HG02943 (cell line): ENCODE data around the gene MAML3.

ENCODE experiments used
- ATAC-seq: cut with Tn5 transposase; IDR thresholded peaks from one replicate; pipeline ENCODE4 v1.9.1; 2021; ENCODE audit warnings: mild to moderate bottlenecking, low read depth, moderate library complexity; ENCODE audit not compliant: unreplicated experiment

The MAML3 gene

DNA sequence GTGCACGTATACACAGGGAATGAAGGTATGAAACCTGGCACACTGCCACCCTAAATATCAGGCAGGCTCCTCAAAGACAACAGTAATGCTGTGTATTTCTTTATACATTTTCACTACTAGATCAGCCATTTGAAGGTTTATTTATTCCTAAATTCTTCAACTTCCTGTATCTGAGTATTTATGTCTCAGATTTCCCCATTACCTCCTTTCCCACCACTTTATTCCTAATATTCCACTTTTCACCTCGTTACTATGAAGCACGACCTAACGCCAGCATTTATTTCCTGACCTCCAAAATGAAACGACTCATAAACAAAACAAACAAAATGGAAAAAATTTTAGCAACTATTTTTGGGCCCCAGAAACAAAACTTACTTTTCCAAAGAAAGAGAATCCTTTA, 69.6 kb downstream of the MAML3 start:
- ATAC-seq = no peak

DNA sequence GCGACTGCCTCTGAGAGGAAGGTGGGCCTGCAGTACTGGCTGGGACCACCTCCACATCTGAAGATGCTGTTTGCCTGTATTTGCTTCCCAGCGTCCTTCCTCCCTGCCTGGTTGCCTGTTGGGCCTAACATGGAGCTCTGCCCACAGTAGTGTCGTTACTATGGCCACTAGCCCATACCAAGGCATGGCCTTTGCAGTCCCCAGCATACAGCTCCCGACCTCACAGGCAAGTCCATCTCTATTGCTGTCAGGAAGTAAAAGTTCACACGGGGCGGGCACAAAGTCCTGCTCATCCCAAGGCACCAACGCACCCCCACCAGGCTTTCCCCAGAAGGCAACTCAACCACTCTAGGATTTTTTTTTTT, 71.6 kb downstream of the MAML3 start:
- ATAC-seq = no peak

DNA sequence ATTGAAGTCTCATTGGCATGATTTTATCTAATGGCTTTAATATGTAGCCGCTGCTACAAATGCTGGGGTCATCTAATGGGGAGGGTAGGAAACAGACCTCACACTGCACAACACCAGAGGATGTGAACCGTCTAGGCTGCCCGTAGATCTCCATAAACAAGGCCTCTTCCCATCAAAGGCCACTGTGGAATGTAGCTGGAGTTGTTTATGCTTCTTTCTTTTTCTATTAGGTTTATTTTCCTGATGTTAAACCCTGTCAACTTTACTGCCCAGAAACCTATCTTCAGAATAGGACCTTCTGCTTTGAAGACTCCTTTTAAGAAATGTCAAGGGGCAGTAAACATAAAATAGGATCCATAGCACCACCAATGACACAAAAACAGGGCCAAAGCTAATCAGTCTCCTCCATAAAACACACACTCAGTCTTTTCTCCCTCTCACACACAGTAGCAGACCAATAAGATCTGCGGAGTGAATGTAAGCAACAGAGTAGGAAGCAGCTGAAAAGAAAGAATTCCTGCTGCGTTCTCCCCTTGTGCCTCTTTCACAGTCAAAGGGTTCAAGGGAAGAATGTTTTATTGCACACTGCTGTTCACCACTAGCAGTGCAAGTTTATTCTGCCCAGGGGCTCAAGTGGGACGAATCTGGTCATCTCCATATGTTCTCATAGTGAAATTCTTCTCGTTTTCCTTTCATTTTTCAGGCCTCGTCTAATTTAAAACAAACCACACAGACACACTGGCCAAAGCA, 72.2 kb downstream of the MAML3 start:
- no peak for ATAC-seq

DNA sequence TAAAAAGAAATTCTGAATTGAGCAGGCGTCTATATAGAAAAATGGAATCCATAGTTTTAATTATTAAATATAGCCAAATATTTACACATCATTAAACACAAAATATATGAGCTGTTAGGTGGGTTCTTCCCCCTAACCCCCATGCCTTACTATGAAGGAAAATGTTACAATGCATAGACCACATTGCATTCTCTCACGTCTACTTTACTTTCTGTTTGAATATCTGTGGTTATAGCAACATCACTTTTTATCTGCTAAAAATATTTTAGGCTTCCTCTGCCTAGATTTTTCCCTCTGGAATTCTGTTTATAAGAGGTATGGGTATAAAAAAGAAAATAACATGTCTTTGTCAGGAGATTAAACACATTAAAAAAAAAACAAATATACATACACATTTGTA, 73.1 kb downstream of the MAML3 start:
- ATAC-seq = no peak

DNA sequence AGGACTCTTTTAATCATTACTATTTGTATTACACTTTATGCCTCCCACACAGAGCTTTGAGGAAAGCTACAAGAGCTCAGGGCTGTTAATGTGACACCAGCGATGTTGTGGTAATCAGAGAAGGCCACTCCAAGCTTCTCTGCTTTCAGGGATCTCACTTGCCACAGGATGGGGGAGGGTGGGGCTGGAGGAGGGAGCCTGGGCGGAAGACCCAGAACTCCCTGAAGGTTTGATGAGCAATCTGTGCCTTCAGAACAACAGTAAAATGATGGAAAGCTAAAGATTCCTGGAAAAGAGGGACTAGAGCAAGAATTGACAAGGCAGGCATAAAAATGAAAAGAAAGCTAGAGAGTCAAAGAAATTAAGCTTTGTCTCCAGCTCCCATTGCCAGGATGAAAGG, 75.6 kb downstream of the MAML3 start:
- ATAC-seq = no peak

DNA sequence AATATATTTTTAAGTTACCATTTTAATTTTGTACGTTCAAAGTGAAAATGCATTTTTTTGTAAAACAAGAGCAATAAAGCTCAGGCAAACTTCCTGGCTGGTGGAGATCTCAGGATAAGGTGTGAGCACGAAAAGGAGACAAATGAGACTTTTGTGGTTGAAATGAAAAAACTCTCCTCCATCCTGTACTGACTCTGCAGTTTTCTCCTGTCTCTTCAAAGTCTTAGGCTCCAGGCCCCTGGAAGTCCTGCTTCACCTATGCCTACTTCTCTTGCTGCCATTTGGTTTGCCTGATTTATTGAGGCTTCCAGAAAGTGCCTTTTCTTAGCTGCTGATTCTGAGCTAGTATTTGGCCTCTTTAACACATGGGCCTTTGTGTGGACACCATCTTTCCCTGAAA, 77.7 kb downstream of the MAML3 start:
- ATAC-seq = no peak

DNA sequence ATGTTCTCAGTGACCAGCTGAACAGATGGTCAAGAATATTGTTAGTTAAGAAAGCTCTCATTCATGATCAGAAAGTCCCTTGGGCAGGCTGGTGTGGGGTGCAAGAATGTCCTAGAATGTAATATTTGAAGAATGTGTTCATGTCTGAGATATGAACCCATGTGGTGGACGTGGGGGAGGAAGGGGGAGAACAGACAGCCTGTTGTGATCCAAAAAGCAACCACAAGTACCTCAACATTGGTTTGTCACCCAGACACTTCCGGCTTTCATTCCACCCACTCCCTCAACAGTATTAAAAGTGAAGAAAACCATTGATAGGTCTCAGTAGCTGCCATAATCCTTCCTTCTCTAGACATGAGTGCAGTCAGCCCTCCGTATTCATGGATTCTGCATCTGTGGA, 82.2 kb downstream of the MAML3 start:
- peak; percentile 84 for ATAC-seq

DNA sequence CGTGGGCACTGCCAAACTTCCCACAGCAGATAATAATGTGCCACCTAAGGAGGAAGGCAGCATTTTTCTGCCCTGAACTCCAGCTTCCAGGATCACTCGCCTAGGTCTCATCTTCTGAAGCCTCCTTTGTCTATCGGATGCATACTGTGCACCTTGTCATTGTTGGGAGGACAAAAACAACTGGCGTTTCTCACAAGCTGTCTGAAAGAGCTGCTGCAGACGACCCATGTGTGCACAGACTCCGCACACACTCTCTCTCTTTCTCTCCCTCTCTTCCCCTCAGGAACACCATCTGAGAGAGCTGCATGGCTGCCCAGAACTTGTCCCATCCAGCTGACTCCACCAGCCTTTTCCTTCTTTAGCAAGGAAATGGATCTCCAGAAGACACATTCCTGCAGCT, 83.0 kb downstream of the MAML3 start:
- no peak for ATAC-seq

DNA sequence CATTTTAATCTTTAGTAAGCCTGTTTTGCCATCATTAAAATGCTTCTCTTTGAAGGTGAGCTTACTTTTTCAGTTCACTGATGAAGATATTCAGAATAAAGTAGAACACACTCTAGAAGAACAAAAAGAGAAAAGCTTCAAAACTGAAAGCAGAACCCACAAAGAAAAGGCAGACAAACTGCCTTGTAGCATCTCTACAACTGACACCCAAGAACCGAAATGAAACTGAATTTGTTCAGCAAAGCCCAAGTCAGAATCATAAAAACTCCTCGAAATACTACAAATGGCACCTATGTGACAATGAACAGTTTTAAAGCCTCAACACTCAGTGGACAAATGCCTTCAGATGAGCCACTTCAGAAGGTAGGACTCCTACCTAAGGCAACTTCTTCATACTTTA, 83.6 kb downstream of the MAML3 start:
- ATAC-seq = no peak

DNA sequence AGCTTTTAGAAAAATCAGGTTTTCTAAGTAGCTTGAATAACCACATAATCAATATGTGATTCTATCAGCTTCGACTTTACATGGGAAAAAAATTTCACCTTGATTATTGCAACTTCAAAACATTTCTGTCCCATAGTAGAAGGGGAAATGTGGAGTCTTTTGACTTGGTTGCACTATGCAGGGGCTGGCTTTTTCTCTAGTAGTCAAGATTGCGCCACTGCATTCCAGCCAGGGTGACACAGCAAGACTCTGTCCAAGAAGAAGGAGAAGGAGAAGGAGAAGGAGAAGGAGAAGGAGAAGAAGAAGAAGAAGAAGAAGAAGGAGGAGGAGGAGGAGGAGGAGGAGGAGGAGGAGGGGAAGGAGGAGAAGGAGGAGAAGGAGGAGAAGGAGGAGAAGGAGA, 84.9 kb downstream of the MAML3 start:
- no peak for ATAC-seq

DNA sequence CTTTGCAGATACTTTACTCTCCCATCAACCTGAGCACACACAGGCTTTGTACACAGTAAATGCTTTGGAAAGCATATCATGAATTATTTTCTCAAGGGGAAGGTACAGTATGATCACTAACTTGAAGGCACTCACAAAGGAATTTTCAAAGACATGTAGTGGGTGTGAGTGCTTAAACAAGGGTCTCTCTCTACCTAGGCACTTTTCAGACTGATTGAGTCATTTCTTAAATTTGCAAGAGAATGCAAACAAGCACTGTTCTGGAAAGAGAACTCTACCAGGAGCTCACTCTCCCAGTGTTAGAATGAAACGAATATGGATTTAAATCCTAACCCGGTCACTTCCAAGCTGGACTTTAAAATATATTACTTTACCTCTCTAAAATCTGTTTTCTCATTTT, 85.7 kb downstream of the MAML3 start:
- no peak for ATAC-seq

DNA sequence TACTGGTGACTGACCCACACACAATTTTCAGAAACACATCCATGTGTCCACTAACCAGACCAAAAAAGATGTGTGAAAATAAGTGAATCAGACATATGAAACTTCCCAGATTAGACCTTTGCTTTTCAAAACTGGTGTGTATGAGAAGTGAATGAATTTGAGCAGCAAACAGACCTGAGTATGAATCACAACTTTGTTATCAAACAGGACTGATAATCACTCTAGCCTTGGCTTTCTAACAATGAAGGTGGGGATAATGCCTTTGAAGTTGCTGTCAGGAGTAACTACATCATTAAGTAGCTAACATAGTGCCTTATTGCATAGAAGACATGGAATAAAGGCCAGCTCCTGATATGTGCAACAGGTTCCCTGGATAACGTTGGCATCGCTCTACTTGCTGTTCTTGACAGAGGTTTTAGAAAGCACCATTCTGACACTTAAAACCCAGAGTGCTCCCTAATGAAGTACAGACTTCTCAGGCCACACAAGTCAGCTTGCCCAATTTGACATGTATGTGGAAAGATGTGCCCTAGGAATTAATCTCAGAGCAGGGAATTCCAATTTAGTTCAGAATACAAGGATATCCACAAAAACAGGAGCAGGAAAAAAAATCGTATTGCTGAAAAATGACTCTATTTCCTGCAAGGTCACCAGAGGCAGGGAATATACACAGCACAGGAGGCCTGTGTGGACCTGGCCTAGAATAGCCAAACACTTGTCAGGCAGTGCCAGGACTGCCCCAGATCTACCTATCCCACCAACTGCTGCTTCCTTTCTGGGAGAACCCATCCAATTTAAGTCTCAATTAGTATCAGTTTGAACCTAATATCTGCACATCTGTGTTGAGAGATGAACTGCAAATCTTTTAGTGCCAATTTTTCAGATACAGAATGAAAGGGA, 87.7 kb downstream of the MAML3 start:
- ATAC-seq = no peak

DNA sequence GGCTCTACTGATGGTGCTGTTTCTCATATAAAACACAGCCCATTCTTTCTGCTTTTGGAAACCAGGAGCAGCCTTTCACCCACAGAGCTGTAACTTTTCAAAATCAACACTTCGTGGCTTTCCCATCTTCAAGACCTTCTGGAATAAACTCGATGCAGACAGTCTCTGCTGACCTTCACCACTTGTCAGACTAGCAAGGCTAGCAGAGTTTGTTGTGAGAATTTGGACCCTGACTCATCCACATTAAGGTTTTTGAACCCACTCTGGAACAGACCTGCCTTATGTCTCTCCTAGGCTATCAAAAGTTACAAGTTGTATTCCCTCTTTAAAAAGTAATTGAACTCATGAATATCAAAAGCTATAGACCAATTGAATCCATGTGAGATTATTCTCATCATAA, 88.6 kb downstream of the MAML3 start:
- no peak for ATAC-seq

DNA sequence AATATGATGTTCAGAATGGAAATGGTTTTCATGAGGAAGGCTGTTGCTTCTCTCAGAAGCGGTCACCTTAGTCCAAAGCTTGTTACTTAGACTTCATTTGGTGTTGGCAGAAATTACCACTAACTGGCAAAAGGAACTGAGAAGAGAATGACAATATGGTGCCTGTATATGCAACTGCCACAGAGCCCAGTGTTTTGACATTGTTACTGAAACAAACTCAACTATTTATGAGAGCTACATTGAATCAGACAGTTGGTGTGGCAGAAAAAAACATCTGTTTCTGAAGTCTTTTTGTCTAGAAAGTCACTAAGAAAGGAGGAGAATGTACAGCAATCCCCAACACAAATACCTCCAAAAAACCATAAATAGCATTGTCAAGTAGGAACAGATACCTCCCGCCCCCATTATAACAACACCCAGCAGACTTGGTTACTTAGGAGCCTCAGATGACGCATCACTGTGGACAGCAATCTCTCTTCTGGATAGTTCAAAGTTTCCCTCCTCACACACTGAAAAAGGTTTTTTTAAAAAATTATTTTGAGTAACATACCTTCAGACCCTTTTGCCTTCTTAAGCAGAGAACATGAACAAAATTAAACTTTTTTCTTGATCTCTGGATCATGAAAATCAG, 92.2 kb downstream of the MAML3 start:
- no peak for ATAC-seq

DNA sequence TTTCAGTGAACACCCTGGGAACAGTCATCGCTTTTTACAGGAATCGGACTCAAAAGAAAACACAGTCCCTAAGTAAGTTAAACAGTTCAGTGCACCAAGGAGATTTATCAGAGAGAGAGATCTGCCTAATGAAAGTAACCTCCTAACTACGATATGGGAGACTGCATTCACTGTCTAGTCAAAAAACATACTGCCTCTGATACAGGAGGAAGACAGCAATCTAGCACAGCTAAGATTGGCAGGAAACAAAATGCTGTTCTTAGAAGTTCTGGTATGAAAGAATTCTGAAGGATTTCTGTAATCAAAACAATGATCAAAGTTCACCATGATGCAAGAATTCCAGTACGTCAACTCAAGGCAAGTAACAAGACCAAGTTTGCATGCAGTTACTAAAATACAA, 92.8 kb downstream of the MAML3 start:
- ATAC-seq = no peak

DNA sequence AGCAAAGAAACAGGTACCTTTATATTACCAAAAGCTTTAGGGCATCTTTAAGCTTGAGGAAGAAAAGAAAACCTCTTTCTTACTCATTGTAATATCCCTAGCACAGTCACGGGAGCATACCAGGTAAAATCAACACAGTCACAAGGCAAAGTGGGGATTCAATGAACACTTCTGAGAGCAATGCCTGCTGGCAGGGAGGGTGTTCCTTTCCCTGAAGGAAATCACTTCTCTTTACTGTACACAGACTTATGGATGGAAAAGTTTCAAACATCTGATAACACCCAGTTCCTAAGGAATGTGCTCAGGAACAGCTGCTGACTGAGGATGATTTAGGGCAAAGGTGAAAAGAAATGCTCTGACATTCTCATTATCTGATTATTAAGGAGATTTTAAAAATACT, 94.8 kb downstream of the MAML3 start:
- ATAC-seq = no peak

DNA sequence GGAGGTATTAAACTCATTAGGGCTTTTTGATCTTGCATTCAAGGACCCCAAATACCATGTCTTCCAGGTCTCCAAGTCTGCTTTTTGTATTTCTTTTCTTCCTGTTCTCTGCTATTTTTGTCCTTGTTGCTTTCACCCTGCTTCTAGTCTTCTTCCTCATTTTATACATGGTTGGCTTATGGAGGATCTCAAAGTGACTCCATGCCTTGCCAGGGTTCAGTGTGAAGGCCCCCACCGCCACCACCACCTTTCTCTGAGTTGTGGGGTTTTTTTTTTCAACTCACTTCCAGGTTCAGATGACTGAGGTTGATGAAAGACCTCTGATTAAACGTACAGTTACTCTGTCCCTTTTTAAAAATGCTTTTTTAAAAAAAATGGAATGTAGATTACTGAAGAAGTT, 96.3 kb downstream of the MAML3 start:
- ATAC-seq = no peak

DNA sequence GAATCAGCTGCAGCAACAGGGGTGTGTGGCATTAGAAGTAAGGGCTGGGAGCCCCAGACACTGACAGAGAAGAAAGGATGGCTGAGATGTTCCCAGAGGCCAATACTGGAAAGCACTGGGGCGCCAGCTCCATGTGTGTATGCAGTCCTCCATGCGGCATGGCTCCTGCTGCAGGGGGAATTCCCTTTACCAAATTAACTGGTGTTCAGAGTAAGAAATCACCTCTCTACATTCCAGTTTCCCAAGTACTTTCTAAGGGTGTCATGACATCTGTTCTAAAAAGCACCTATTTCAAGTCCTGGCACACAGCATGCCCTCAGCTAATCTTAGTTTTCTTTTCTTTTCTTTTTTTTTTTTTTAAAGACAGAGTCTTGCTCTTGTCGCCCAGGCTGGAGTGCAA, 98.0 kb downstream of the MAML3 start:
- ATAC-seq = no peak

DNA sequence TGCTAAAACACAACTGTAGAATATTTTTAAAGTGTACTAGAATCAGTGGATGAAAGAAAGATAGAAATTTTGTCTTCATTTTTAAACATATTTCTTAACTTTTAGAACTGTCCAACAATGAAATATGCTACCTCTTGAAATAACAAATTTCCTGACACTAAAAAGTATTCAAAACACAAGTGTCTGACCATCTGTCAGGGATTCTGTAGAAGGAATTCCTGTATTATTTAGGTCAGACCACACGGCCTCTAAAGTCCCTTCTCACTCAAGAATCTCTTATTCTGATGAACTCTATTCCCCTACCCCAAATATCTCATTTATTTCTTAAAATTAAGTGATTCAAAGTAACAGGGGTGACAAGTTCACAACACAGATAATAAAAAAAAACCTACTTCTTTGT, 99.1 kb downstream of the MAML3 start:
- no peak for ATAC-seq

DNA sequence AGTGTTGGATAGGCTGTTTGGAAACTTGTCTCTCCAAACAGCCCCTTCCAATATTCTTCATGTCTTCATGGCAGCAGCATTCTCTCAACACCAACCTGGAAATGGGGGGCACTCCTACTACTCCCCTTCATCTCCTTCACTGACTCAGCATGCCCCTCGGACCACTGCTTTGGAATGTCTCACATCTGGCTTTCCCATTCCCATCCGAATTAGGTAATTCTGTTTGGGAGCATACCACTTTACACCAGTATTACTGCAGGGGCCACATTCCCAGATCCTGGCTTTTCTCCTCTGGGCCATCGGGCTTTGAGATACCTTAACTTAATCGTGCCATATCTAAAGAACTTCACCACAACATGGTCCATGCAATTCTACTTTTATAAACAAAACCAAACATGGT, 100.8 kb downstream of the MAML3 start:
- ATAC-seq = no peak

DNA sequence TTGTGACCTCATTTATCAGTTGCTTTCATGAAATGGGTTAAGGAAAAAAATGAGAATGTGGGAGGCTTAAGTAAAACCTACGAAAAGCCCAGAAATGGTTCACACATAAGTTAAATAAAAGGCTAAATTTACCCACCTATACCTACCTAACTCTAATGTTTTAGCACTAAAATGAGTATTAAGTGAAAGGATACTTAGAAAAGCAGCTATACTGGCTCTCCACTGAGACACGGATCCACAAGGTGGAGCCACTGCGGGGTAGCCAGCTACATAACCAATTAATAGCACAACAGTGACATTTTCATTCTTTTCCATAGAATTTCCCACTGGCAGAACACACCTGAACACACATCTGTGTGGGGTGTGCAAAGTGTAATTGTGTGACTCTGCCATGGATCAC, 101.9 kb downstream of the MAML3 start:
- ATAC-seq = no peak
